Caco-2 (cell line): Measurements from ENCODE around the gene ENOX1. TPM values are rescaled to one million over a fixed set of nuclear protein-coding genes. Genes with fewer than 3 reads are reported as not detected.
A peak's percentile ranks its signal among the peaks of the same experiment; 100 is the strongest.
"Not testable (repeated sequence)": the region's sequence is repeated elsewhere in the genome, so short reads cannot be mapped to it uniquely, and the experiment has no call there.

Experiments
- BruUV-seq: library from RNA; stranded (reverse); fragments of 400-500 nt; replicated peaks from 2 replicates; lab custom pipeline; 2021; lab: Mats Ljungman, UMichigan
- CTCF ChIA-PET: fragments of 300-600 bp; sonication (Branson Sonifier 250); formaldehyde crosslinking; loops from one replicate; lab custom pipeline; 2022; ENCODE audit warnings: antibody characterized with exemption; lab: Charles Lee
- POLR2A ChIA-PET: fragments of 300-600 bp; sonication (Branson Sonifier 250); formaldehyde crosslinking; loops from one replicate; lab custom pipeline; 2022; ENCODE audit warnings: antibody characterized with exemption; lab: Charles Lee
- DNase-seq, 2 experiments: peaks; one replicate each; pipeline versions ENCODE4 v3.0.0 to v3.0.0-alpha.2; 2020 to 2022
- H3K27me3 ChIP-seq: replicated peaks from 2 replicates; pipeline ENCODE4 v1.6.0; 2011; ENCODE audit warnings: low read length; ENCODE audit not compliant: control insufficient read depth, insufficient read depth
- H3K36me3 ChIP-seq: 2 replicates; pipeline ENCODE4 v1.5.1; 2011; ENCODE audit warnings: low read length; ENCODE audit not compliant: control insufficient read depth, insufficient read depth
- H3K4me1 ChIP-seq: fragments of 250-450 bp; sonication (Bioruptor Pico); 2 replicates; pipeline ENCODE4 v1.5.1; 2020; ENCODE audit warnings: mild to moderate bottlenecking
- H3K4me3 ChIP-seq: 2 replicates; pipeline ENCODE4 v1.5.1; 2011; ENCODE audit warnings: low read depth, mild to moderate bottlenecking, control low read depth, low read length
- H3K9me3 ChIP-seq: fragments of 250-450 bp; sonication (Bioruptor Pico); 2 replicates; pipeline ENCODE4 v1.5.1; 2020; ENCODE audit warnings: mild to moderate bottlenecking, moderate library complexity
- H3K27ac Mint-ChIP-seq: one replicate; pipeline ENCODE4 v1.8.0; 2022; ENCODE audit warnings: mixed read lengths; ENCODE audit not compliant: unreplicated experiment
- H3K27me3 Mint-ChIP-seq: one replicate; pipeline ENCODE4 v1.8.0; 2022; ENCODE audit warnings: mixed read lengths; ENCODE audit not compliant: insufficient read depth, unreplicated experiment
- H3K36me3 Mint-ChIP-seq: one replicate; pipeline ENCODE4 v1.8.0; 2022; ENCODE audit warnings: mild to moderate bottlenecking, mixed read lengths; ENCODE audit not compliant: insufficient read depth, unreplicated experiment
- H3K4me1 Mint-ChIP-seq: one replicate; pipeline ENCODE4 v1.8.0; 2022; ENCODE audit warnings: low read depth, mixed read lengths; ENCODE audit not compliant: unreplicated experiment
- H3K4me3 Mint-ChIP-seq: one replicate; pipeline ENCODE4 v1.8.0; 2022; ENCODE audit warnings: mild to moderate bottlenecking, moderate library complexity, mixed read lengths; ENCODE audit not compliant: unreplicated experiment
- H3K9me3 Mint-ChIP-seq: one replicate; pipeline ENCODE4 v1.8.0; 2022; ENCODE audit warnings: mixed read lengths; ENCODE audit not compliant: unreplicated experiment
- CTCF ChIP-seq, 2 experiments: fragments of 200-600 bp in 1 of 2; IDR thresholded peaks; 1 replicate in 1 of 2; 2 replicates in 1 of 2; pipeline versions ENCODE4 v1.5.1 to v1.8.0; 2011 to 2022; ENCODE audit warnings: antibody characterized with exemption in 1 of 2, control low read depth in 1 of 2, inconsistent platforms in 1 of 2, low read depth in 1 of 2, low read length in 1 of 2, mild to moderate bottlenecking in 1 of 2, moderate library complexity in 1 of 2; ENCODE audit not compliant: insufficient read depth in 1 of 2, severe bottlenecking in 1 of 2, unreplicated experiment in 1 of 2
- intact Hi-C: fragments of 100-400 bp; cut with micrococcal nuclease; formaldehyde crosslinking; loops from one replicate; pipeline ENCODE4 v1.10.0; 2022; ENCODE audit not compliant: unreplicated experiment
- total RNA-seq: library from RNA; stranded (reverse); gene quantifications from 2 replicates; pipeline ENCODE4 v1.2.3, GENCODE V29; 2022

Gene ENOX1
- total RNA-seq, 1 experiment from 2014 or later = 9.1 TPM

GRCh38 chr13:43830497-43830881 is 43.7 kb upstream of the ENOX1 start:
- no peaks in the 10 kb centered on the region for H3K27me3 Mint-ChIP-seq
- Histone ChIP-seq H3K36me3 (no peaks in the 10 kb centered on the region), H3K4me1 (peaks cover 6% of the 10 kb centered on the region; the same call in 1 of the 2 replicates), H3K4me3 (no peak overlapping the region), H3K9me3 (no peaks in the 10 kb centered on the region), H3K27me3 (no peaks in the 10 kb centered on the region)
- H3K4me1 Mint-ChIP-seq = peaks cover 13% of the 10 kb centered on the region
- no peaks in the 10 kb centered on the region for H3K36me3 Mint-ChIP-seq
- TF ChIP-seq CTCF (IDR thresholded peaks at IDR 0.05; ENCODE audit: insufficient read depth in 1 of 2, low read depth in 1 of 2, low read length in 1 of 2, severe bottlenecking in 1 of 2, unreplicated experiment in 1 of 2) = no peak
- peak overlapping the region; percentile 9 for H3K4me3 Mint-ChIP-seq
- ChIA-PET POLR2A (no interaction called here), CTCF (no interaction called here)
- H3K27ac Mint-ChIP-seq = peak overlapping the region; percentile 18
- no peak for DNase-seq
- H3K9me3 Mint-ChIP-seq = no peaks in the 10 kb centered on the region
- BruUV-seq = no TSS peak
- intact Hi-C loops = no loop called here

- POLR2A ChIA-PET, H3K36me3 Mint-ChIP-seq, H3K27me3 Mint-ChIP-seq, H3K4me3 Mint-ChIP-seq, H3K9me3 ChIP-seq, intact Hi-C loops, H3K4me3 ChIP-seq, DNase-seq, CTCF ChIA-PET, H3K36me3 ChIP-seq, BruUV-seq, H3K27me3 ChIP-seq, H3K4me1 ChIP-seq, H3K9me3 Mint-ChIP-seq, H3K27ac Mint-ChIP-seq, H3K4me1 Mint-ChIP-seq: not testable (repeated sequence)
Measured at GRCh38 chr13:43824656-43825055, 37.9 kb upstream of the ENOX1 start.

GRCh38 chr13:43822969-43823368 is 36.2 kb upstream of the ENOX1 start:
- intact Hi-C loops = no loop called here
- Mint-ChIP-seq H3K36me3 (peaks cover 4% of the 10 kb centered on the region), H3K9me3 (peaks cover 5% of the 10 kb centered on the region), H3K4me3 (no peak overlapping the region), H3K4me1 (peaks cover 4% of the 10 kb centered on the region), H3K27ac (no peak overlapping the region), H3K27me3 (no peaks in the 10 kb centered on the region)
- H3K27me3 ChIP-seq = no peaks in the 10 kb centered on the region
- ChIA-PET POLR2A (no interaction called here), CTCF (no interaction called here)
- no peaks in the 10 kb centered on the region for H3K9me3 ChIP-seq
- no peaks in the 10 kb centered on the region for H3K36me3 ChIP-seq
- no TSS peak for BruUV-seq
- TF ChIP-seq CTCF (IDR thresholded peaks at IDR 0.05; ENCODE audit: insufficient read depth in 1 of 2, low read depth in 1 of 2, low read length in 1 of 2, severe bottlenecking in 1 of 2, unreplicated experiment in 1 of 2) = no peak
- H3K4me1 ChIP-seq = no peaks in the 10 kb centered on the region
- no peak for DNase-seq
- H3K4me3 ChIP-seq = no peak overlapping the region

- H3K9me3 Mint-ChIP-seq = peaks cover 9% of the 10 kb centered on the region
- no peak overlapping the region for H3K27ac Mint-ChIP-seq
- ChIA-PET CTCF (no interaction called here), POLR2A (interaction anchor here (0.5 kb wide), 1 partner anchor 619 kb away, joined by 4 read pairs; no protein-coding TSS in a partner anchor)
- no peak for DNase-seq
- no peaks in the 10 kb centered on the region for H3K27me3 Mint-ChIP-seq
- no peaks in the 10 kb centered on the region for H3K9me3 ChIP-seq
- no peak overlapping the region for H3K4me3 ChIP-seq
- no peaks in the 10 kb centered on the region for H3K36me3 ChIP-seq
- H3K4me1 ChIP-seq = peaks cover 38% of the 10 kb centered on the region
- no peaks in the 10 kb centered on the region for H3K27me3 ChIP-seq
- BruUV-seq = no TSS peak
- H3K4me3 Mint-ChIP-seq = no peak overlapping the region
- TF ChIP-seq CTCF (IDR thresholded peaks at IDR 0.05; ENCODE audit: insufficient read depth in 1 of 2, low read depth in 1 of 2, low read length in 1 of 2, severe bottlenecking in 1 of 2, unreplicated experiment in 1 of 2) = no peak
- intact Hi-C loops = no loop called here
- H3K36me3 Mint-ChIP-seq = peaks cover 4% of the 10 kb centered on the region
- peaks cover 34% of the 10 kb centered on the region for H3K4me1 Mint-ChIP-seq
Measured at GRCh38 chr13:43816401-43816889, 29.7 kb upstream of the ENOX1 start.
